ENCODE data around the gene PEX7. TPM values are rescaled to one million over a fixed set of nuclear protein-coding genes. Genes with fewer than 3 reads are reported as not detected.
A peak's percentile ranks its signal among the peaks of the same experiment; 100 is the strongest.

PEX7 gene
- total and polyA plus RNA-seq, 10 of the 15 experiments (the other 5 are each of a cell fraction or from before 2014, with no cell fraction given), result 0.58 to 12.4 (median 8.8) TPM

DNA sequence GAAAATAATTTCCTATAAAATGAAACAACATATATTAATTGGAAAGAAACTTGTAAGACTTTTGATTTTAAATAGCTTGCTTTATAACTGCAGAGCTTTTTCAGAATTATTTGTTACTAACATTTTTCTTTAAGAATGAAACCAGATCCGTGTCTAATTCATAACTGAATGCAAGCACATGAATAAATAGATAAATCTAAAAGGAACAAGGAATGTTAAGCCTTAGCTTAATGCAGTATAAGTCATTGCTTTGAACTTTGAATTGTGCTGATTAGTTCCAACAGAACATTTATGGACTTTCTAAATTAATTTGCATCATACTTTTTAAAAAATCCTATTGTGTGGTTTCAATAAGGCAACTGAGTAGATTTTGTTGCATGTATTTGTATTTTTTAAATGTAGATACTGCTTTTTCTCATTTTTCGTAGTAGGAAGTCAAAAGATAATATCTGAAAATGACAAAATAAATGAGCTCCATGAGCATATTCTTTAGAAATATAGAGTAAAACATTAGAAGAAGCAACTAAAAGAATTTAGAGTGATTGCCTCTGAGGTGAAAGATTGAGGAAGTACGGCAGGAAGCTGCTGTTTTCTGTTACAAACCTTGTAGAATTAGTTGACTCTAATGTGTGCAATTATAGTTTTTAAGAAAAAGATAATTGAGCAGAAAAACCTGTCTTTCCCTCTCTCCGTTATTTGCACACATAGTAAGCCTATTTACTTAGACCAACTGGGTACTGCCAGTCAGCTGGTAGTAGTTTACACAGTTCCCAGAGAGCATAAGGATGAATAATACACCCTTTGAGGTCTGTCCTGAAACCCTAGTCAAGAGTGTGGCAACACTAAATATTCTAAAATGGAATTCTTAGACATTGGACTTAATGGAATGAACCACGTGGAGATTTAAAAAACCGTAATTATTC is 67.1 kb downstream of the PEX7 start:
- SMC1A ChIA-PET (ENCODE audit: uncharacterized antibody, unreplicated experiment), result interaction anchor here (0.6 to 3.2 kb wide), 7 partner anchors 11 to 245 kb away, joined by 3 to 8 read pairs (median 3); no protein-coding TSS in a partner anchor
- Histone ChIP-seq H3K4me3 (no peak overlapping the region), H3K4me2 (ENCODE audit: control insufficient read depth, insufficient read depth) (no peak overlapping the region), H3K9ac (ENCODE audit: control insufficient read depth, insufficient read depth, low read length) (no peak overlapping the region), H3K27ac (ENCODE audit: control insufficient read depth, insufficient read depth) (no peak overlapping the region), H3K27me3 (replicated peaks in 1 of 2; ENCODE audit: control insufficient read depth in 2 of 2, insufficient read depth in 2 of 2, low read length in 1 of 2) (no peaks in the 10 kb centered on the region), H3K36me3 (ENCODE audit: control insufficient read depth in 2 of 2, insufficient read depth in 2 of 2, low read length in 1 of 2) (no peaks in the 10 kb centered on the region), H3K4me1 (ENCODE audit: control insufficient read depth, insufficient read depth, low read length) (peaks cover 3% of the 10 kb centered on the region; the same call in 1 of the 2 replicates), H3K79me2 (ENCODE audit: control insufficient read depth, insufficient read depth, low read length) (no peaks in the 10 kb centered on the region), H4K20me1 (ENCODE audit: control insufficient read depth, insufficient read depth) (no peaks in the 10 kb centered on the region), H3K9me3 (replicated peaks; ENCODE audit: control insufficient read depth, insufficient read depth, low read length) (no peaks in the 10 kb centered on the region), H2AFZ (ENCODE audit: control insufficient read depth, low read depth, low read length) (no peak overlapping the region)
- in situ Hi-C loops (cut with MboI), result no loop called here
- 68% methylated on average over 6 of the region's 6 CpGs for WGBS (ENCODE audit: insufficient coverage, insufficient replicate concordance, low lambda C conversion rate, missing lambda C conversion rate)
- ATAC-seq (peak; percentile 43), DNase-seq (ENCODE audit: low read depth, low spot score) (no peak), FAIRE-seq (peak; percentile 35)
- CTCF ChIA-PET, result interaction anchor here (0.5 to 1.4 kb wide), 3 partner anchors 28 to 88 kb away, joined by 3 read pairs; no protein-coding TSS in a partner anchor
- BruUV-seq (replicated peaks), result no TSS peak
- POLR2A ChIA-PET, result interaction anchor here (0.6 kb wide), 2 partner anchors 267 to 674 kb away, joined by 3 to 4 read pairs; no protein-coding TSS in a partner anchor
- RAD21 ChIA-PET (ENCODE audit: unreplicated experiment), result interaction anchor here (1.4 kb wide), 1 partner anchor 97 kb away, joined by 5 read pairs; the partner anchor contains the start of gene MAP3K5
- intact Hi-C loops (cut with micrococcal nuclease; ENCODE audit: unreplicated experiment), result no loop called here
- TF ChIP-seq, protein P1, sequence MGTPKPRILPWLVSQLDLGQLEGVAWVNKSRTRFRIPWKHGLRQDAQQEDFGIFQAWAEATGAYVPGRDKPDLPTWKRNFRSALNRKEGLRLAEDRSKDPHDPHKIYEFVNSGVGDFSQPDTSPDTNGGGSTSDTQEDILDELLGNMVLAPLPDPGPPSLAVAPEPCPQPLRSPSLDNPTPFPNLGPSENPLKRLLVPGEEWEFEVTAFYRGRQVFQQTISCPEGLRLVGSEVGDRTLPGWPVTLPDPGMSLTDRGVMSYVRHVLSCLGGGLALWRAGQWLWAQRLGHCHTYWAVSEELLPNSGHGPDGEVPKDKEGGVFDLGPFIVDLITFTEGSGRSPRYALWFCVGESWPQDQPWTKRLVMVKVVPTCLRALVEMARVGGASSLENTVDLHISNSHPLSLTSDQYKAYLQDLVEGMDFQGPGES (IDR thresholded peaks at IDR 0.05), result no peak
- TF ChIP-seq BHLHE40 (IDR thresholded peaks at IDR 0.05; ENCODE audit: borderline replicate concordance in 1 of 2, low read depth in 2 of 2, low read length in 1 of 2) (no peak), TARDBP (IDR thresholded peaks at IDR 0.05; ENCODE audit: borderline replicate concordance) (no peak), ZNF384 (IDR thresholded peaks at IDR 0.05; ENCODE audit: borderline replicate concordance, low read depth, low read length) (no peak), FOXM1 (IDR thresholded peaks at IDR 0.05; ENCODE audit: low read depth, low read length) (no peak), PAX5 (IDR thresholded peaks at IDR 0.05; ENCODE audit: borderline replicate concordance, low read depth, low read length) (no peak), BRCA1 (IDR thresholded peaks at IDR 0.05; ENCODE audit: low read depth, low read length) (no peak)
- TF ChIP-seq, protein P2, sequence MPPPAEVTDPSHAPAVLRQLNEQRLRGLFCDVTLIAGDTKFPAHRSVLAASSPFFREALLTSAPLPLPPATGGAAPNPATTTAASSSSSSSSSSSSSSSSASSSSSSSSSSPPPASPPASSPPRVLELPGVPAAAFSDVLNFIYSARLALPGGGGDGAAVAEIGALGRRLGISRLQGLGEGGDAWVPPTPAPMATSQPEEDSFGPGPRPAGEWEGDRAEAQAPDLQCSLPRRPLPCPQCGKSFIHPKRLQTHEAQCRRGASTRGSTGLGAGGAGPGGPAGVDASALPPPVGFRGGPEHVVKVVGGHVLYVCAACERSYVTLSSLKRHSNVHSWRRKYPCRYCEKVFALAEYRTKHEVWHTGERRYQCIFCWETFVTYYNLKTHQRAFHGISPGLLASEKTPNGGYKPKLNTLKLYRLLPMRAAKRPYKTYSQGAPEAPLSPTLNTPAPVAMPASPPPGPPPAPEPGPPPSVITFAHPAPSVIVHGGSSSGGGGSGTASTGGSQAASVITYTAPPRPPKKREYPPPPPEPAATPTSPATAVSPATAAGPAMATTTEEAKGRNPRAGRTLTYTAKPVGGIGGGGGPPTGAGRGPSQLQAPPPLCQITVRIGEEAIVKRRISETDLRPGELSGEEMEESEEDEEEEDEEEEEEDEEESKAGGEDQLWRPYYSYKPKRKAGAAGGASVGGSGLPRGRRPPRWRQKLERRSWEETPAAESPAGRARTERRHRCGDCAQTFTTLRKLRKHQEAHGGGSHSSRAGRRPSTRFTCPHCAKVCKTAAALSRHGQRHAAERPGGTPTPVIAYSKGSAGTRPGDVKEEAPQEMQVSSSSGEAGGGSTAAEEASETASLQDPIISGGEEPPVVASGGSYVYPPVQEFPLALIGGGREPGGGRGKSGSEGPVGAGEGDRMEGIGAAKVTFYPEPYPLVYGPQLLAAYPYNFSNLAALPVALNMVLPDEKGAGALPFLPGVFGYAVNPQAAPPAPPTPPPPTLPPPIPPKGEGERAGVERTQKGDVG (CRISPR knock-in tag; IDR thresholded peaks at IDR 0.05), result no peak
- TF ChIP-seq, protein P3, sequence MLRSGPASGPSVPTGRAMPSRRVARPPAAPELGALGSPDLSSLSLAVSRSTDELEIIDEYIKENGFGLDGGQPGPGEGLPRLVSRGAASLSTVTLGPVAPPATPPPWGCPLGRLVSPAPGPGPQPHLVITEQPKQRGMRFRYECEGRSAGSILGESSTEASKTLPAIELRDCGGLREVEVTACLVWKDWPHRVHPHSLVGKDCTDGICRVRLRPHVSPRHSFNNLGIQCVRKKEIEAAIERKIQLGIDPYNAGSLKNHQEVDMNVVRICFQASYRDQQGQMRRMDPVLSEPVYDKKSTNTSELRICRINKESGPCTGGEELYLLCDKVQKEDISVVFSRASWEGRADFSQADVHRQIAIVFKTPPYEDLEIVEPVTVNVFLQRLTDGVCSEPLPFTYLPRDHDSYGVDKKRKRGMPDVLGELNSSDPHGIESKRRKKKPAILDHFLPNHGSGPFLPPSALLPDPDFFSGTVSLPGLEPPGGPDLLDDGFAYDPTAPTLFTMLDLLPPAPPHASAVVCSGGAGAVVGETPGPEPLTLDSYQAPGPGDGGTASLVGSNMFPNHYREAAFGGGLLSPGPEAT (IDR thresholded peaks at IDR 0.05; ENCODE audit: low read depth), result no peak
- TF ChIP-seq, protein P4, sequence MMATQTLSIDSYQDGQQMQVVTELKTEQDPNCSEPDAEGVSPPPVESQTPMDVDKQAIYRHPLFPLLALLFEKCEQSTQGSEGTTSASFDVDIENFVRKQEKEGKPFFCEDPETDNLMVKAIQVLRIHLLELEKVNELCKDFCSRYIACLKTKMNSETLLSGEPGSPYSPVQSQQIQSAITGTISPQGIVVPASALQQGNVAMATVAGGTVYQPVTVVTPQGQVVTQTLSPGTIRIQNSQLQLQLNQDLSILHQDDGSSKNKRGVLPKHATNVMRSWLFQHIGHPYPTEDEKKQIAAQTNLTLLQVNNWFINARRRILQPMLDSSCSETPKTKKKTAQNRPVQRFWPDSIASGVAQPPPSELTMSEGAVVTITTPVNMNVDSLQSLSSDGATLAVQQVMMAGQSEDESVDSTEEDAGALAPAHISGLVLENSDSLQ (IDR thresholded peaks at IDR 0.05), result no peak
- TF ChIP-seq, protein P5, sequence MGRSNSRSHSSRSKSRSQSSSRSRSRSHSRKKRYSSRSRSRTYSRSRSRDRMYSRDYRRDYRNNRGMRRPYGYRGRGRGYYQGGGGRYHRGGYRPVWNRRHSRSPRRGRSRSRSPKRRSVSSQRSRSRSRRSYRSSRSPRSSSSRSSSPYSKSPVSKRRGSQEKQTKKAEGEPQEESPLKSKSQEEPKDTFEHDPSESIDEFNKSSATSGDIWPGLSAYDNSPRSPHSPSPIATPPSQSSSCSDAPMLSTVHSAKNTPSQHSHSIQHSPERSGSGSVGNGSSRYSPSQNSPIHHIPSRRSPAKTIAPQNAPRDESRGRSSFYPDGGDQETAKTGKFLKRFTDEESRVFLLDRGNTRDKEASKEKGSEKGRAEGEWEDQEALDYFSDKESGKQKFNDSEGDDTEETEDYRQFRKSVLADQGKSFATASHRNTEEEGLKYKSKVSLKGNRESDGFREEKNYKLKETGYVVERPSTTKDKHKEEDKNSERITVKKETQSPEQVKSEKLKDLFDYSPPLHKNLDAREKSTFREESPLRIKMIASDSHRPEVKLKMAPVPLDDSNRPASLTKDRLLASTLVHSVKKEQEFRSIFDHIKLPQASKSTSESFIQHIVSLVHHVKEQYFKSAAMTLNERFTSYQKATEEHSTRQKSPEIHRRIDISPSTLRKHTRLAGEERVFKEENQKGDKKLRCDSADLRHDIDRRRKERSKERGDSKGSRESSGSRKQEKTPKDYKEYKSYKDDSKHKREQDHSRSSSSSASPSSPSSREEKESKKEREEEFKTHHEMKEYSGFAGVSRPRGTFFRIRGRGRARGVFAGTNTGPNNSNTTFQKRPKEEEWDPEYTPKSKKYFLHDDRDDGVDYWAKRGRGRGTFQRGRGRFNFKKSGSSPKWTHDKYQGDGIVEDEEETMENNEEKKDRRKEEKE (IDR thresholded peaks at IDR 0.05), result no peak
